Measurements from ENCODE around the gene FOXP1. TPM values are rescaled to one million over a fixed set of nuclear protein-coding genes. Genes with fewer than 3 reads are reported as not detected.

The FOXP1 gene
- total RNA-seq, 1 experiment from 2014 or later = 75.3 TPM

DNA sequence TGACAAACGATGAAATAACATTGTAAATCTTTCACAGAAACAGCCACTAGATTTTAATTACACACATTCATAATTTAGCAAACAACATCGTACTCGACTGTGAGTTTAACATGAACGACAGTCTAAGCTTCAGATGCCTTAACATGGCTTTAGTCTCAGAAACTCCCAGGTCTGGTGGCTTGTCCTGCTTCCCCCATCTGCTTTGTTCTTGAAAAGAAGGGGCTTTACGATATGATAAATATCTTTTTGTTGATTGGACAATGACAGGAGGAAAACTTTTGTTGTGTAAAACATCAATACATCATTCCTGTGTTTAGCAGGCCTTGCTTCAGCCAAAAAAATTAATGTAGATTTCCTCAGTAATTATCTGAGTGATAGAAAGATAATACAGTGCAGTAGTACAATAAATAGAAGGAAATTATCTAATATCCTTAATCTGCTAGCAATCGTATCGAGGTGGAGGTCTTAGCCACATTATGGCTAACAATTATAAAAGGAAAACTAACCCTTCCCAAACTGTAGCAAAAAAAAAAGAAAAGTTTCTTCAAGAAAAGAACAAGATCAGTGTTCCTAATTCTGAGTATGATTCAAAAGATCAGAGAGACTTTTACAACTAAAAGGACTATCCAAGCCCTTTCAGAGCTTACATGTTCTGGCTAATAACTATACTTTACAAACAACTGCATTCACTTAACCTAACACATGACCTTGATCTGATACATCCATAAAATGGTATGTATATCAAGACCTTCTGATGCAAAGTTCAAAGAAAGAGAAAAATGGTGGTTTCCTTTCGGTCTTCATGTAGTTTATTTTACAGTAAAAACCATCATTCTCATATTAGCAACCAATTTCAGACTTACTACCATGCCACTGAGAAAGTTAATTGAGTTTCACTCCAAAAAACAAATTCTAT lies 535.7 kb downstream of the FOXP1 start:
- no peak overlapping the region for H2BK5ac ChIP-seq (ENCODE audit: insufficient read length, low read length)
- H3K9ac ChIP-seq (ENCODE audit: extremely low read depth, insufficient read length, low read length) = no peak overlapping the region
- no peak overlapping the region for H4K91ac ChIP-seq (ENCODE audit: insufficient read length, low read depth, low read length)
- H3K27ac ChIP-seq (ENCODE audit: insufficient read length, low read depth, low read length) = no peak overlapping the region
- H2BK12ac ChIP-seq (ENCODE audit: insufficient read length, low read depth, low read length) = no peak overlapping the region
- H3K4ac ChIP-seq (ENCODE audit: low read depth, low read length) = no peak overlapping the region
- H3K4me1 ChIP-seq (ENCODE audit: insufficient read depth, low read length) = peaks cover 31% of the 10 kb centered on the region
- H3K14ac ChIP-seq (ENCODE audit: insufficient read depth, low read length) = no peak overlapping the region
- Mint-ChIP-seq H3K36me3 (ENCODE audit: insufficient read depth in 1 of 3, low read depth in 3 of 3) (peaks cover 0 to 24% (median 20%) of the 10 kb centered on the region in 3 experiments; a peak in 5 of 7 replicates), H3K27me3 (ENCODE audit: low read depth) (no peaks in the 10 kb centered on the region), H3K27ac (peak overlapping the region in 1 of 3 experiments; percentile 88; a peak in 3 of 7 replicates), H3K4me1 (peaks cover 68 to 69% of the 10 kb centered on the region in 2 experiments), H3K4me3 (peak overlapping the region; percentile 18 to 41; a peak in 3 of 5 replicates), H3K9me3 (no peaks in the 10 kb centered on the region)
- no peaks in the 10 kb centered on the region for H3K79me2 ChIP-seq (ENCODE audit: insufficient read depth, low read length)
- no peak overlapping the region for H3K56ac ChIP-seq (ENCODE audit: insufficient read length, low read depth, low read length)
- DNase-seq = no peak
- no peaks in the 10 kb centered on the region for H3K79me1 ChIP-seq (ENCODE audit: insufficient read depth, low read depth, low read length, poor library complexity, severe bottlenecking)
- TF ChIP-seq, protein P1, sequence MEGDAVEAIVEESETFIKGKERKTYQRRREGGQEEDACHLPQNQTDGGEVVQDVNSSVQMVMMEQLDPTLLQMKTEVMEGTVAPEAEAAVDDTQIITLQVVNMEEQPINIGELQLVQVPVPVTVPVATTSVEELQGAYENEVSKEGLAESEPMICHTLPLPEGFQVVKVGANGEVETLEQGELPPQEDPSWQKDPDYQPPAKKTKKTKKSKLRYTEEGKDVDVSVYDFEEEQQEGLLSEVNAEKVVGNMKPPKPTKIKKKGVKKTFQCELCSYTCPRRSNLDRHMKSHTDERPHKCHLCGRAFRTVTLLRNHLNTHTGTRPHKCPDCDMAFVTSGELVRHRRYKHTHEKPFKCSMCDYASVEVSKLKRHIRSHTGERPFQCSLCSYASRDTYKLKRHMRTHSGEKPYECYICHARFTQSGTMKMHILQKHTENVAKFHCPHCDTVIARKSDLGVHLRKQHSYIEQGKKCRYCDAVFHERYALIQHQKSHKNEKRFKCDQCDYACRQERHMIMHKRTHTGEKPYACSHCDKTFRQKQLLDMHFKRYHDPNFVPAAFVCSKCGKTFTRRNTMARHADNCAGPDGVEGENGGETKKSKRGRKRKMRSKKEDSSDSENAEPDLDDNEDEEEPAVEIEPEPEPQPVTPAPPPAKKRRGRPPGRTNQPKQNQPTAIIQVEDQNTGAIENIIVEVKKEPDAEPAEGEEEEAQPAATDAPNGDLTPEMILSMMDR (conservative IDR thresholded peaks at IDR 0.05) = no peak
- no peak overlapping the region for H2BK15ac ChIP-seq (ENCODE audit: low read depth, low read length)
- H2BK120ac ChIP-seq (ENCODE audit: low read depth, low read length, poor library complexity, severe bottlenecking) = no peak overlapping the region
- no peak overlapping the region for H4K8ac ChIP-seq (replicated peaks; ENCODE audit: insufficient read length, low read depth, low read length)
- H3K4me2 ChIP-seq (ENCODE audit: insufficient read depth, insufficient read length, low read length) = no peak overlapping the region
- WGBS (ENCODE audit: extremely low coverage, insufficient read length, low lambda C conversion rate) = no CpG with 5 or more reads among the region's 8 CpGs
- H2BK20ac ChIP-seq (ENCODE audit: low read depth, low read length, poor library complexity, severe bottlenecking) = no peak overlapping the region
- no peak overlapping the region for H3T11ph ChIP-seq (ENCODE audit: low read length)
- H3K23me2 ChIP-seq (ENCODE audit: insufficient read length, low read depth, low read length, poor library complexity, severe bottlenecking) = no peaks in the 10 kb centered on the region
- H3K27me3 ChIP-seq (ENCODE audit: insufficient read depth, low read length) = no peaks in the 10 kb centered on the region
- H3K23ac ChIP-seq (ENCODE audit: insufficient read length, low read depth, low read length) = no peak overlapping the region
- no peaks in the 10 kb centered on the region for H3K9me3 ChIP-seq (ENCODE audit: control insufficient read depth, low read depth, low read length)
- no peak overlapping the region for H4K5ac ChIP-seq (ENCODE audit: insufficient read length, low read depth, low read length)
- H3K18ac ChIP-seq (ENCODE audit: insufficient read length, low read depth, low read length) = no peak overlapping the region
- H2AFZ ChIP-seq (ENCODE audit: low read length) = no peak overlapping the region
- H4K20me1 ChIP-seq (ENCODE audit: control insufficient read depth, insufficient read depth, insufficient read length) = no peaks in the 10 kb centered on the region
- no peak overlapping the region for H2AK5ac ChIP-seq (ENCODE audit: insufficient read length, low read length)

Data from H9 (cell line).